Left lung (tissue), 10 donors: ENCODE data around the gene PSAPL1. TPM values are rescaled to one million over a fixed set of nuclear protein-coding genes. Genes with fewer than 3 reads are reported as not detected.
A peak's percentile ranks its signal among the peaks of the same experiment; 100 is the strongest.

Source experiments
- ATAC-seq: fragments of 200-7000 bp; cut with Tn5 transposase; one replicate; pipeline ENCODE4 v1.9.1; 2020; ENCODE audit warnings: moderate library complexity
- DNase-seq, 4 donors: peaks; one replicate each; pipeline ENCODE4 v3.0.0-alpha.2; 2013 to 2020
- H3K27ac ChIP-seq, 2 donors: fragments of 200-600 bp; sonication (generic) in 1 of 2; one replicate each; pipeline versions ENCODE4 v1.5.0 to v1.8.0; 2020 to 2021
- H3K27me3 ChIP-seq, 2 donors: fragments of 200-600 bp; sonication (generic) in 1 of 2; one replicate each; pipeline versions ENCODE4 v1.5.0 to v1.8.0; 2020 to 2021
- H3K36me3 ChIP-seq, 2 donors: fragments of 200-600 bp; sonication (generic) in 1 of 2; one replicate each; pipeline versions ENCODE4 v1.5.0 to v1.8.0; 2020 to 2021
- H3K4me1 ChIP-seq, 2 donors: fragments of 200-600 bp; one replicate each; pipeline ENCODE4 v1.8.0; 2021
- H3K4me3 ChIP-seq, 2 donors: fragments of 200-600 bp; sonication (generic) in 1 of 2; one replicate each; pipeline versions ENCODE4 v1.5.0 to v1.8.0; 2020 to 2021; ENCODE audit warnings: mild to moderate bottlenecking in 1 of 2
- H3K9me3 ChIP-seq, 2 donors: fragments of 200-600 bp; sonication (generic) in 1 of 2; one replicate each; pipeline versions ENCODE4 v1.5.0 to v1.8.0; 2020 to 2021
- intact Hi-C, 2 donors: fragments of 100-400 bp; cut with DNase I; formaldehyde crosslinking; loops; one replicate each; pipeline versions ENCODE4 v1.11.2 to v1.14.2; 2022
- polyA plus RNA-seq, 6 donors: library from polyadenylated mRNA; unstranded; fragments of 120-200 nt; gene quantifications; one replicate each; pipeline ENCODE4 v1.2.1, GENCODE V29; 2013; ENCODE audit not compliant: insufficient read length in 6 of 6
- total RNA-seq, 2 donors: library from RNA; stranded (reverse); fragmentation: NEBNext Ultra II Directional; extraction: Animal tissue kit (Norgen Biotek cat#: 25700); gene quantifications; one replicate each; pipeline ENCODE4 v1.2.1, GENCODE V29; 2021
- TF ChIP-seq, protein P1 (sequence below), 2 donors: fragments of 200-600 bp; sonication (generic) in 1 of 2; IDR thresholded peaks; one replicate each; pipeline versions ENCODE4 v1.5.0 to v1.8.0; 2021; ENCODE audit warnings: antibody characterized with exemption in 2 of 2
- donor health status: DM: no; HTN: yes; CAD: no.
- donor health status: DM: no; HTN: no; CAD: no.

PSAPL1 gene
- total and polyA plus RNA-seq, 8 donors: 0.03 to 0.10 (median 0.06) TPM

DNA sequence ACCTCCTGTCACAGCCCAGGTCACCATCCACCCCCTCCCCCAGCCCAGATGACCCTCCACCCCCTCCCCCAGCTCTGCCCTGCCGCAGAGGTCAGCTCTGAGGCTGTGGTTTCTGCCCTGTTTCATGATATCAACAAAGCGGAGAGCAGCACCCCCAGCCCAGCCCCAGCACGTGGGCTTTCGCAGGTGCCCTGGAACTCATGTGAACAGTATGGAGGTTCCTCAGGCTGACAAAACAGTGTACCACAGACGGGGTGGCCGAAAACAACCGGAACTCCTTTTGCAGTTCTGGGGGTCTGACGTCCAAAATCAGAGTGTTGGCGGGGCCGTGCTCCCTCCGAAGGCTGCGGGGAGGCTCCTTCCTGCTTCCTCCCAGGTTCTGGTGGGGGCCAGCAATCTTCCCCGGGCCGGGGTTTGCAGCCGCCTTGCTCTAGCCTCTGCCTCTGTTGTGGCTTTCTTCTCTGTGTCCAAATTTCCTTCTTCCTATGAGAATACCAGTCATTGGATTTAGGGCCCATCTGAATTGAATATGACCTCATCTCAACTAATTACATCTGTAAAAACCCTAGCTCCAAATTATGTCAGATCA, 7.9 kb upstream of the PSAPL1 start:
- H3K36me3 ChIP-seq: no peaks in the 10 kb centered on the region
- no peak overlapping the region for H3K4me3 ChIP-seq
- H3K4me1 ChIP-seq: no peaks in the 10 kb centered on the region
- peak in 1 of 4 donors; percentile 20 for DNase-seq
- peaks cover 0 to 37% of the 10 kb centered on the region in 2 donors for H3K27me3 ChIP-seq
- no peak overlapping the region for H3K27ac ChIP-seq
- intact Hi-C loops: no loop called here
- no peak for ATAC-seq
- H3K9me3 ChIP-seq: no peaks in the 10 kb centered on the region
- TF ChIP-seq, protein P1, sequence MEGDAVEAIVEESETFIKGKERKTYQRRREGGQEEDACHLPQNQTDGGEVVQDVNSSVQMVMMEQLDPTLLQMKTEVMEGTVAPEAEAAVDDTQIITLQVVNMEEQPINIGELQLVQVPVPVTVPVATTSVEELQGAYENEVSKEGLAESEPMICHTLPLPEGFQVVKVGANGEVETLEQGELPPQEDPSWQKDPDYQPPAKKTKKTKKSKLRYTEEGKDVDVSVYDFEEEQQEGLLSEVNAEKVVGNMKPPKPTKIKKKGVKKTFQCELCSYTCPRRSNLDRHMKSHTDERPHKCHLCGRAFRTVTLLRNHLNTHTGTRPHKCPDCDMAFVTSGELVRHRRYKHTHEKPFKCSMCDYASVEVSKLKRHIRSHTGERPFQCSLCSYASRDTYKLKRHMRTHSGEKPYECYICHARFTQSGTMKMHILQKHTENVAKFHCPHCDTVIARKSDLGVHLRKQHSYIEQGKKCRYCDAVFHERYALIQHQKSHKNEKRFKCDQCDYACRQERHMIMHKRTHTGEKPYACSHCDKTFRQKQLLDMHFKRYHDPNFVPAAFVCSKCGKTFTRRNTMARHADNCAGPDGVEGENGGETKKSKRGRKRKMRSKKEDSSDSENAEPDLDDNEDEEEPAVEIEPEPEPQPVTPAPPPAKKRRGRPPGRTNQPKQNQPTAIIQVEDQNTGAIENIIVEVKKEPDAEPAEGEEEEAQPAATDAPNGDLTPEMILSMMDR (IDR thresholded peaks at IDR 0.05): no peak

DNA sequence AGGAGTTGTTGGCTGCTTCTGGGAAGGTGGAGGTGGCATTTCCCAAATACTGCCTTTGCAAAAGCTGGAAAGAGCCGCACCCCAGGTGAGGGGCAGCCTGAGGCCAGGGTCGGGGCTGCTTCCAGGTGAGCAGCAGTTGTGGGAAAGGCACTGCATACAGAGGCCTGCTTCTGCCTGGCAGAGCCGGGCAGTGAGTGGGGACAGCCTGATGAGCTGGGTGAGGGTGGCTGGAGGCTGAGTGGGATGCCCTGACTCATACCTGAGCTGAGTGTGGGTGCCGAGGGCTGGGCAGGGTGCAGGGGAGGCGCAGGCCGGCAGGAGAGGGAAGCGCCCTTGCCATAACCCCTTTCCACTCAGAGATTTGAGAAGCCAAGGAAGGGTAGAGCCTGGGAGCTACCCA, 6.5 kb upstream of the PSAPL1 start:
- ATAC-seq (no peak), DNase-seq (peak in 1 of 4 donors; percentile 68)
- H3K4me3 ChIP-seq: no peak overlapping the region
- peaks cover 0 to 37% of the 10 kb centered on the region in 2 donors for H3K27me3 ChIP-seq
- intact Hi-C loops: no loop called here
- H3K27ac ChIP-seq: no peak overlapping the region
- no peaks in the 10 kb centered on the region for H3K9me3 ChIP-seq
- H3K4me1 ChIP-seq: no peaks in the 10 kb centered on the region
- no peaks in the 10 kb centered on the region for H3K36me3 ChIP-seq
- TF ChIP-seq, protein P1 (IDR thresholded peaks at IDR 0.05): no peak

DNA sequence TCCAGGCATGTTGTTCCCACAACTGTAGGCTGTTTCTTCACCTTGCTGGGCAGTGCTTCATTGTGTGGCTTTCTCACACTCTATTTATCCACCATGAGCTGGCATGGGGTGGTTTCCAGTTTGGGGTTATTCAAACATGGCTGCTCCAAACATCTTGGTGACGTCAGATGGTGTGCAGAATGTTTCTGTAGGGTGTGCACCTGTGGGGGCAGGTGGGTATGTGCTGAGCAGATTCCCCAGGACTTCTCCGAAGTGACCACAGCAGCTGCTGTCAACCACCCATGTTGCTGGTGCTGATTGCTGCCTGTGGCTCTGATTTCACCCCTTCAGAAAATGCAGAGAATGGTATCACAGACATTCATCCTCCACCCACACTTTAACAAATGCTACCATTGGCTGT, 5.0 kb upstream of the PSAPL1 start:
- Histone ChIP-seq H3K4me1 (peaks cover 3 to 7% of the 10 kb centered on the region in 2 donors), H3K9me3 (no peaks in the 10 kb centered on the region), H3K36me3 (no peaks in the 10 kb centered on the region), H3K4me3 (no peak overlapping the region), H3K27me3 (peaks cover 0 to 24% of the 10 kb centered on the region in 2 donors), H3K27ac (no peak overlapping the region)
- no peak for ATAC-seq
- peak in 1 of 4 donors; percentile 1 for DNase-seq
- intact Hi-C loops: no loop called here
- TF ChIP-seq, protein P1 (IDR thresholded peaks at IDR 0.05): no peak

DNA sequence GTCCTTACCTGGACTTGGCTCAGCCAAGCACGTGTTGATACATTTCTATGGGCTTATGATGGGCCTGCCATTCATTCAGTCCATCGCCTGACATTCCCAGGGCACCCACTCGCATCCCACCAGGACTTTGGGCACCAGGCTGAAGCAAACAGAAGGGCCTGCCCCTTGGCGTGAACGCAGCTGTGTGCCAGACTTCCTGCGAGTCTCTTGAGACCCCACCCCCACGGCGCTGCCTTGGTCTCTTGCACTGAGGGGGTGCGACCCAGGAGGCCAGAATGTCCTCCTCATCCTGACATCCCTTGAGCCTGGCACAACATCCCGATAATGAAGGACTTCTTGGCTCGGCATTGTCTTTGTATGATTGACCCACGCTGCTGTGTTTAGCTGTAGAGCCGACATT, 1.5 kb upstream of the PSAPL1 start:
- Histone ChIP-seq H3K9me3 (no peaks in the 10 kb centered on the region), H3K4me3 (no peak overlapping the region), H3K36me3 (no peaks in the 10 kb centered on the region), H3K27me3 (peaks cover 0 to 2% of the 10 kb centered on the region in 2 donors), H3K27ac (no peak overlapping the region), H3K4me1 (peaks cover 5 to 7% of the 10 kb centered on the region in 2 donors)
- TF ChIP-seq, protein P1 (IDR thresholded peaks at IDR 0.05): no peak
- ATAC-seq: no peak
- intact Hi-C loops: no loop called here
- peak in 1 of 4 donors; percentile 62 for DNase-seq

DNA sequence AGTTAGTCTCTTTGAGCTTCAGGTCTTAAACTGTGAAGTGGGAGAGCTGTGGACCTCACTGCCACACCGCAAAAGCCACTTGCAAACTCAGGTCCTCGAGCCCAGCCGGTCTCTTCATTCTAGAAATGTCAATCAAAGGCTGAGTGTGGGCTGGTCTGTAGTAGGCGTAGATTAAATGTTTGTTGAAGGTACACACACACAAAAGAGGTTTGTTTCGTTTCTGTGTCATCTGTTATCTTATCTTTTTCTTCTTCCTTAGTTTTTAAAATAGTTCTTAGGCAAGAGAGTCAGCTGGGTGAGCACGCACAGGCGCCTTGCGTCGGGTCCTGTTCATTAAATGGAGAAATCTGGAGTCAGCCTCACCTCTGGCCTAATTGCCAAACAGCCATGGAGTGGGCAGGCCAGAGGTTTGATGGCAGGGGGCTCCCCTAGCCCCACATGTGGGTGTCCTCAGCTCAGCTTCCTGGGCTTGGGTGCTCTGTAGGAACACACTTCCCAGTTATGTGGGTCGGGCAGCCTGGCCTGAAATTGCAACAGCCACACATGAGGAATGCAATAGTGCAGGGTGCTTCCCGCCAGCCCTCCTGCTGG, 836 bp upstream of the PSAPL1 start:
- intact Hi-C loops: no loop called here
- no peak overlapping the region for H3K4me3 ChIP-seq
- peak in 3 of 4 donors; percentile 42 to 51 (median 48) for DNase-seq
- peak overlapping the region in 1 of 2 donors; percentile 13 for H3K27ac ChIP-seq
- H3K4me1 ChIP-seq: peaks cover 5 to 7% of the 10 kb centered on the region in 2 donors
- no peaks in the 10 kb centered on the region for H3K36me3 ChIP-seq
- H3K9me3 ChIP-seq: no peaks in the 10 kb centered on the region
- ATAC-seq: peak; percentile 85
- H3K27me3 ChIP-seq: no peaks in the 10 kb centered on the region
- TF ChIP-seq, protein P1 (IDR thresholded peaks at IDR 0.05): no peak
